GM23338 (cell line): ENCODE data around the gene ADGRG2. TPM values are rescaled to one million over a fixed set of nuclear protein-coding genes. Genes with fewer than 3 reads are reported as not detected.

Source experiments
- ATAC-seq: fragments of 200-7000 bp; cut with Tn5 transposase; 3 replicates; pipeline ENCODE4 v1.9.1; 2020
- DNase-seq: peaks from one replicate; pipeline ENCODE4 v3.0.0-alpha.2; 2015; ENCODE audit warnings: low spot score
- H2AFZ ChIP-seq: fragments of 200-600 bp; sonication (generic); 2 replicates; pipeline ENCODE4 v1.8.0; 2016; ENCODE audit warnings: antibody characterized with exemption, mild to moderate bottlenecking, moderate library complexity
- H3F3A ChIP-seq: fragments of 200-600 bp; sonication (generic); replicated peaks from 2 replicates; pipeline ENCODE4 v1.8.0; 2017; ENCODE audit warnings: antibody characterized with exemption, mixed run types, low read depth
- H3K27ac ChIP-seq: fragments of 200-600 bp; sonication (generic); 2 replicates; pipeline ENCODE4 v1.6.1; 2016; ENCODE audit warnings: low read depth
- H3K27me3 ChIP-seq: fragments of 200-600 bp; sonication (generic); 2 replicates; pipeline ENCODE4 v1.8.0; 2016; ENCODE audit warnings: mild to moderate bottlenecking, mixed run types, moderate library complexity; ENCODE audit not compliant: insufficient read depth
- H3K36me3 ChIP-seq: fragments of 200-600 bp; sonication (generic); 2 replicates; pipeline ENCODE4 v1.8.0; 2016; ENCODE audit warnings: mild to moderate bottlenecking; ENCODE audit not compliant: insufficient read depth
- H3K4me1 ChIP-seq: fragments of 200-600 bp; sonication (generic); 2 replicates; pipeline ENCODE4 v1.8.0; 2016; ENCODE audit warnings: mild to moderate bottlenecking, moderate library complexity; ENCODE audit not compliant: insufficient read depth
- H3K4me2 ChIP-seq: fragments of 200-600 bp; sonication (generic); 2 replicates; pipeline ENCODE4 v1.7.1; 2017; ENCODE audit warnings: mixed run types
- H3K4me3 ChIP-seq: fragments of 200-600 bp; sonication (generic); 2 replicates; pipeline ENCODE4 v1.6.1; 2016; ENCODE audit warnings: mixed run types
- H3K79me2 ChIP-seq: fragments of 200-600 bp; sonication (generic); replicated peaks from 2 replicates; pipeline ENCODE4 v1.8.0; 2017; ENCODE audit warnings: mild to moderate bottlenecking; ENCODE audit not compliant: insufficient read depth
- H3K9me2 ChIP-seq: fragments of 200-600 bp; sonication (generic); 2 replicates; pipeline ENCODE4 v1.8.0; 2017; ENCODE audit not compliant: insufficient read depth
- H4K20me1 ChIP-seq: fragments of 200-600 bp; sonication (generic); replicated peaks from 2 replicates; pipeline ENCODE4 v1.8.0; 2017; ENCODE audit warnings: mild to moderate bottlenecking; ENCODE audit not compliant: insufficient read depth
- H3K27ac Mint-ChIP-seq: 2 replicates; pipeline ENCODE4 v1.8.0; 2020; ENCODE audit warnings: inconsistent platforms, mild to moderate bottlenecking, moderate library complexity, mixed read lengths
- H3K27me3 Mint-ChIP-seq: 3 replicates; pipeline ENCODE4 v1.8.0; 2022; ENCODE audit warnings: low read depth, mild to moderate bottlenecking, moderate library complexity, mixed read lengths, inconsistent platforms; ENCODE audit not compliant: insufficient read depth, poor library complexity
- H3K36me3 Mint-ChIP-seq: 3 replicates; pipeline ENCODE4 v1.8.0; 2021; ENCODE audit warnings: low read depth, mild to moderate bottlenecking, inconsistent platforms, moderate library complexity, mixed read lengths
- H3K4me1 Mint-ChIP-seq: 3 replicates; pipeline ENCODE4 v1.8.0; 2020; ENCODE audit warnings: mild to moderate bottlenecking, inconsistent platforms, mixed read lengths
- H3K4me3 Mint-ChIP-seq: 3 replicates; pipeline ENCODE4 v1.8.0; 2021; ENCODE audit warnings: moderate library complexity, mild to moderate bottlenecking, inconsistent platforms, mixed read lengths
- H3K9me3 Mint-ChIP-seq: 3 replicates; pipeline ENCODE4 v1.8.0; 2020; ENCODE audit warnings: moderate library complexity, mild to moderate bottlenecking, inconsistent platforms, mixed read lengths
- CREB1 ChIP-seq: fragments of 250-450 bp; sonication (Bioruptor Pico); IDR thresholded peaks from 2 replicates; pipeline ENCODE4 v1.5.0; 2020; ENCODE audit warnings: low read depth, mild to moderate bottlenecking, moderate library complexity
- EZH2 ChIP-seq: fragments of 200-600 bp; sonication (generic); IDR thresholded peaks from one replicate; pipeline ENCODE4 v1.8.0; 2017; ENCODE audit warnings: antibody characterized with exemption, mild to moderate bottlenecking, low read depth; ENCODE audit not compliant: unreplicated experiment
- NANOG ChIP-seq: IDR thresholded peaks from 2 replicates; pipeline ENCODE4 v1.6.1; 2016; ENCODE audit warnings: antibody characterized with exemption, borderline replicate concordance
- polyA plus RNA-seq: library from polyadenylated mRNA; unstranded; fragments of >200 nt; fragmentation: Nextera tagmentation; extraction: Ambion mirVana; gene quantifications from 2 replicates; pipeline ENCODE4 v1.2.1, GENCODE V29; 2016
- total RNA-seq: library from RNA; depleted of rRNA; stranded (reverse); fragments of >200 nt; shearing (Covaris generic); gene quantifications from 2 replicates; pipeline ENCODE4 v1.2.3, GENCODE V29; 2014
- TF ChIP-seq, protein P1 (sequence below): IDR thresholded peaks from one replicate; pipeline ENCODE4 v1.6.1; 2018; ENCODE audit warnings: antibody characterized with exemption; ENCODE audit not compliant: unreplicated experiment
- TF ChIP-seq, protein P2 (sequence below): fragments of 250-450 bp; sonication (Bioruptor Pico); IDR thresholded peaks from 2 replicates; pipeline ENCODE4 v1.5.0; 2020; ENCODE audit warnings: mild to moderate bottlenecking, moderate library complexity
- TF ChIP-seq, protein P3 (sequence below), 2 experiments: fragments of 200-600 bp in 1 of 2; sonication (generic) in 1 of 2; conservative IDR thresholded peaks; 2 replicates each; pipeline versions ENCODE4 v1.5.1 to v1.6.1; 2016 to 2017; ENCODE audit warnings: antibody characterized with exemption in 2 of 2, low read depth in 2 of 2, mild to moderate bottlenecking in 2 of 2, moderate library complexity in 1 of 2

Gene ADGRG2
- total and polyA plus RNA-seq, 2 experiments from 2014 or later, result 4.0 to 10.8 TPM

DNA sequence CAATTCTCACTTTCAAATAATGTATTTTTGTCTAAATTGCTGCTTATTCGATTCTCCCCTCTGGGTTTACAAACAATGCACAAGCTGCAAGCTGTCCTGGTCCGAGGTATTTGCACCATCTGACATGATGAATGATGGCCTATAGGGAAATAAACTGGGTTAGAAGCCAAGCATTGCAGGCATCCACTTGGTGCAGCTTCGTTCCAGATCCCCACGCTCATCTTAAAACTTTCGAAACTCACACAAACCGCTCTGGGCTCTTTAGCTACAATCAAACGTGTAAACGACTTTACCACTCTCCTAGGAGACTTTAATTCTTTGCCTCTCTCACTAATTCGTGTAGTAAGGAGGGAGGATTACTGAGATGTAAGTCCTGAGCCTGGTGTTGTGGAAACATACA, 157.4 kb downstream of the ADGRG2 start:
- Histone ChIP-seq H2AFZ (no peak overlapping the region), H3K4me3 (no peak overlapping the region), H3K27ac (no peak overlapping the region), H3K4me2 (no peak overlapping the region), H3F3A (no peaks in the 10 kb centered on the region), H3K36me3 (no peaks in the 10 kb centered on the region), H4K20me1 (no peaks in the 10 kb centered on the region), H3K9me2 (no peaks in the 10 kb centered on the region), H3K27me3 (no peaks in the 10 kb centered on the region), H3K79me2 (no peaks in the 10 kb centered on the region; the same call in none of the 2 replicates), H3K4me1 (no peaks in the 10 kb centered on the region)
- DNase-seq (no peak), ATAC-seq (no peak)
- H3K27me3 Mint-ChIP-seq, result no peaks in the 10 kb centered on the region
- no peak overlapping the region for H3K4me3 Mint-ChIP-seq
- peaks cover 14% of the 10 kb centered on the region for H3K4me1 Mint-ChIP-seq
- no peaks in the 10 kb centered on the region for H3K36me3 Mint-ChIP-seq
- H3K27ac Mint-ChIP-seq, result no peak overlapping the region
- H3K9me3 Mint-ChIP-seq, result no peaks in the 10 kb centered on the region
- no peak for TF ChIP-seq EZH2
- no peak for TF ChIP-seq NANOG
- TF ChIP-seq, protein P1, sequence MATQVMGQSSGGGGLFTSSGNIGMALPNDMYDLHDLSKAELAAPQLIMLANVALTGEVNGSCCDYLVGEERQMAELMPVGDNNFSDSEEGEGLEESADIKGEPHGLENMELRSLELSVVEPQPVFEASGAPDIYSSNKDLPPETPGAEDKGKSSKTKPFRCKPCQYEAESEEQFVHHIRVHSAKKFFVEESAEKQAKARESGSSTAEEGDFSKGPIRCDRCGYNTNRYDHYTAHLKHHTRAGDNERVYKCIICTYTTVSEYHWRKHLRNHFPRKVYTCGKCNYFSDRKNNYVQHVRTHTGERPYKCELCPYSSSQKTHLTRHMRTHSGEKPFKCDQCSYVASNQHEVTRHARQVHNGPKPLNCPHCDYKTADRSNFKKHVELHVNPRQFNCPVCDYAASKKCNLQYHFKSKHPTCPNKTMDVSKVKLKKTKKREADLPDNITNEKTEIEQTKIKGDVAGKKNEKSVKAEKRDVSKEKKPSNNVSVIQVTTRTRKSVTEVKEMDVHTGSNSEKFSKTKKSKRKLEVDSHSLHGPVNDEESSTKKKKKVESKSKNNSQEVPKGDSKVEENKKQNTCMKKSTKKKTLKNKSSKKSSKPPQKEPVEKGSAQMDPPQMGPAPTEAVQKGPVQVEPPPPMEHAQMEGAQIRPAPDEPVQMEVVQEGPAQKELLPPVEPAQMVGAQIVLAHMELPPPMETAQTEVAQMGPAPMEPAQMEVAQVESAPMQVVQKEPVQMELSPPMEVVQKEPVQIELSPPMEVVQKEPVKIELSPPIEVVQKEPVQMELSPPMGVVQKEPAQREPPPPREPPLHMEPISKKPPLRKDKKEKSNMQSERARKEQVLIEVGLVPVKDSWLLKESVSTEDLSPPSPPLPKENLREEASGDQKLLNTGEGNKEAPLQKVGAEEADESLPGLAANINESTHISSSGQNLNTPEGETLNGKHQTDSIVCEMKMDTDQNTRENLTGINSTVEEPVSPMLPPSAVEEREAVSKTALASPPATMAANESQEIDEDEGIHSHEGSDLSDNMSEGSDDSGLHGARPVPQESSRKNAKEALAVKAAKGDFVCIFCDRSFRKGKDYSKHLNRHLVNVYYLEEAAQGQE, result no peak
- TF ChIP-seq, protein P2, sequence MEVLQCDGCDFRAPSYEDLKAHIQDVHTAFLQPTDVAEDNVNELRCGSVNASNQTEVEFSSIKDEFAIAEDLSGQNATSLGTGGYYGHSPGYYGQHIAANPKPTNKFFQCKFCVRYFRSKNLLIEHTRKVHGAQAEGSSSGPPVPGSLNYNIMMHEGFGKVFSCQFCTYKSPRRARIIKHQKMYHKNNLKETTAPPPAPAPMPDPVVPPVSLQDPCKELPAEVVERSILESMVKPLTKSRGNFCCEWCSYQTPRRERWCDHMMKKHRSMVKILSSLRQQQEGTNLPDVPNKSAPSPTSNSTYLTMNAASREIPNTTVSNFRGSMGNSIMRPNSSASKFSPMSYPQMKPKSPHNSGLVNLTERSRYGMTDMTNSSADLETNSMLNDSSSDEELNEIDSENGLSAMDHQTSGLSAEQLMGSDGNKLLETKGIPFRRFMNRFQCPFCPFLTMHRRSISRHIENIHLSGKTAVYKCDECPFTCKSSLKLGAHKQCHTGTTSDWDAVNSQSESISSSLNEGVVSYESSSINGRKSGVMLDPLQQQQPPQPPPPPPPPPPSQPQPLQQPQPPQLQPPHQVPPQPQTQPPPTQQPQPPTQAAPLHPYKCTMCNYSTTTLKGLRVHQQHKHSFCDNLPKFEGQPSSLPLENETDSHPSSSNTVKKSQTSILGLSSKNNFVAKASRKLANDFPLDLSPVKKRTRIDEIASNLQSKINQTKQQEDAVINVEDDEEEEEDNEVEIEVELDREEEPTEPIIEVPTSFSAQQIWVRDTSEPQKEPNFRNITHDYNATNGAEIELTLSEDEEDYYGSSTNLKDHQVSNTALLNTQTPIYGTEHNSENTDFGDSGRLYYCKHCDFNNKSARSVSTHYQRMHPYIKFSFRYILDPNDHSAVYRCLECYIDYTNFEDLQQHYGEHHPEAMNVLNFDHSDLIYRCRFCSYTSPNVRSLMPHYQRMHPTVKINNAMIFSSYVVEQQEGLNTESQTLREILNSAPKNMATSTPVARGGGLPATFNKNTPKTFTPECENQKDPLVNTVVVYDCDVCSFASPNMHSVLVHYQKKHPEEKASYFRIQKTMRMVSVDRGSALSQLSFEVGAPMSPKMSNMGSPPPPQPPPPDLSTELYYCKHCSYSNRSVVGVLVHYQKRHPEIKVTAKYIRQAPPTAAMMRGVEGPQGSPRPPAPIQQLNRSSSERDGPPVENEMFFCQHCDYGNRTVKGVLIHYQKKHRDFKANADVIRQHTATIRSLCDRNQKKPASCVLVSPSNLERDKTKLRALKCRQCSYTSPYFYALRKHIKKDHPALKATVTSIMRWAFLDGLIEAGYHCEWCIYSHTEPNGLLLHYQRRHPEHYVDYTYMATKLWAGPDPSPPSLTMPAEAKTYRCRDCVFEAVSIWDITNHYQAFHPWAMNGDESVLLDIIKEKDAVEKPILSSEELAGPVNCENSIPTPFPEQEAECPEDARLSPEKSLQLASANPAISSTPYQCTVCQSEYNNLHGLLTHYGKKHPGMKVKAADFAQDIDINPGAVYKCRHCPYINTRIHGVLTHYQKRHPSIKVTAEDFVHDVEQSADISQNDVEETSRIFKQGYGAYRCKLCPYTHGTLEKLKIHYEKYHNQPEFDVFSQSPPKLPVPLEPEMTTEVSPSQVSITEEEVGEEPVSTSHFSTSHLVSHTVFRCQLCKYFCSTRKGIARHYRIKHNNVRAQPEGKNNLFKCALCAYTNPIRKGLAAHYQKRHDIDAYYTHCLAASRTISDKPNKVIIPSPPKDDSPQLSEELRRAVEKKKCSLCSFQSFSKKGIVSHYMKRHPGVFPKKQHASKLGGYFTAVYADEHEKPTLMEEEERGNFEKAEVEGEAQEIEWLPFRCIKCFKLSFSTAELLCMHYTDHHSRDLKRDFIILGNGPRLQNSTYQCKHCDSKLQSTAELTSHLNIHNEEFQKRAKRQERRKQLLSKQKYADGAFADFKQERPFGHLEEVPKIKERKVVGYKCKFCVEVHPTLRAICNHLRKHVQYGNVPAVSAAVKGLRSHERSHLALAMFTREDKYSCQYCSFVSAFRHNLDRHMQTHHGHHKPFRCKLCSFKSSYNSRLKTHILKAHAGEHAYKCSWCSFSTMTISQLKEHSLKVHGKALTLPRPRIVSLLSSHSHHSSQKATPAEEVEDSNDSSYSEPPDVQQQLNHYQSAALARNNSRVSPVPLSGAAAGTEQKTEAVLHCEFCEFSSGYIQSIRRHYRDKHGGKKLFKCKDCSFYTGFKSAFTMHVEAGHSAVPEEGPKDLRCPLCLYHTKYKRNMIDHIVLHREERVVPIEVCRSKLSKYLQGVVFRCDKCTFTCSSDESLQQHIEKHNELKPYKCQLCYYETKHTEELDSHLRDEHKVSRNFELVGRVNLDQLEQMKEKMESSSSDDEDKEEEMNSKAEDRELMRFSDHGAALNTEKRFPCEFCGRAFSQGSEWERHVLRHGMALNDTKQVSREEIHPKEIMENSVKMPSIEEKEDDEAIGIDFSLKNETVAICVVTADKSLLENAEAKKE, result no peak
- no peak for TF ChIP-seq CREB1 (CRISPR knock-in tag)
- TF ChIP-seq, protein P3, sequence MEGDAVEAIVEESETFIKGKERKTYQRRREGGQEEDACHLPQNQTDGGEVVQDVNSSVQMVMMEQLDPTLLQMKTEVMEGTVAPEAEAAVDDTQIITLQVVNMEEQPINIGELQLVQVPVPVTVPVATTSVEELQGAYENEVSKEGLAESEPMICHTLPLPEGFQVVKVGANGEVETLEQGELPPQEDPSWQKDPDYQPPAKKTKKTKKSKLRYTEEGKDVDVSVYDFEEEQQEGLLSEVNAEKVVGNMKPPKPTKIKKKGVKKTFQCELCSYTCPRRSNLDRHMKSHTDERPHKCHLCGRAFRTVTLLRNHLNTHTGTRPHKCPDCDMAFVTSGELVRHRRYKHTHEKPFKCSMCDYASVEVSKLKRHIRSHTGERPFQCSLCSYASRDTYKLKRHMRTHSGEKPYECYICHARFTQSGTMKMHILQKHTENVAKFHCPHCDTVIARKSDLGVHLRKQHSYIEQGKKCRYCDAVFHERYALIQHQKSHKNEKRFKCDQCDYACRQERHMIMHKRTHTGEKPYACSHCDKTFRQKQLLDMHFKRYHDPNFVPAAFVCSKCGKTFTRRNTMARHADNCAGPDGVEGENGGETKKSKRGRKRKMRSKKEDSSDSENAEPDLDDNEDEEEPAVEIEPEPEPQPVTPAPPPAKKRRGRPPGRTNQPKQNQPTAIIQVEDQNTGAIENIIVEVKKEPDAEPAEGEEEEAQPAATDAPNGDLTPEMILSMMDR (conservative IDR thresholded peaks at IDR 0.05; ENCODE audit: low read depth in 2 of 2), result no peak
